Measurements from ENCODE around the gene ADCY3. TPM values are rescaled to one million over a fixed set of nuclear protein-coding genes. Genes with fewer than 3 reads are reported as not detected.

Gene ADCY3
- total and polyA plus RNA-seq, 9 donors = 27.1 to 150 (median 97.4) TPM

- H3K4me3 ChIP-seq = no peak overlapping the region
- no peak overlapping the region for H3K27ac ChIP-seq
- no peaks in the 10 kb centered on the region for H3K4me1 ChIP-seq (ENCODE audit: insufficient read depth)
- no peaks in the 10 kb centered on the region for H3K9me3 ChIP-seq
- DNase-seq = no peak
- intact Hi-C loops (cut with DNase I) = loop anchor here (2.0 to 10.0 kb wide), 5 partner anchors 308 to 419 kb away; no protein-coding TSS in a partner anchor
- no peaks in the 10 kb centered on the region for H3K36me3 ChIP-seq
- 58 to 72% (median 66%) methylated on average over 5 of the region's 5 CpGs for WGBS, 3 donors
- TF ChIP-seq, protein P1, sequence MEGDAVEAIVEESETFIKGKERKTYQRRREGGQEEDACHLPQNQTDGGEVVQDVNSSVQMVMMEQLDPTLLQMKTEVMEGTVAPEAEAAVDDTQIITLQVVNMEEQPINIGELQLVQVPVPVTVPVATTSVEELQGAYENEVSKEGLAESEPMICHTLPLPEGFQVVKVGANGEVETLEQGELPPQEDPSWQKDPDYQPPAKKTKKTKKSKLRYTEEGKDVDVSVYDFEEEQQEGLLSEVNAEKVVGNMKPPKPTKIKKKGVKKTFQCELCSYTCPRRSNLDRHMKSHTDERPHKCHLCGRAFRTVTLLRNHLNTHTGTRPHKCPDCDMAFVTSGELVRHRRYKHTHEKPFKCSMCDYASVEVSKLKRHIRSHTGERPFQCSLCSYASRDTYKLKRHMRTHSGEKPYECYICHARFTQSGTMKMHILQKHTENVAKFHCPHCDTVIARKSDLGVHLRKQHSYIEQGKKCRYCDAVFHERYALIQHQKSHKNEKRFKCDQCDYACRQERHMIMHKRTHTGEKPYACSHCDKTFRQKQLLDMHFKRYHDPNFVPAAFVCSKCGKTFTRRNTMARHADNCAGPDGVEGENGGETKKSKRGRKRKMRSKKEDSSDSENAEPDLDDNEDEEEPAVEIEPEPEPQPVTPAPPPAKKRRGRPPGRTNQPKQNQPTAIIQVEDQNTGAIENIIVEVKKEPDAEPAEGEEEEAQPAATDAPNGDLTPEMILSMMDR (IDR thresholded peaks at IDR 0.05) = no peak
- TF ChIP-seq EP300 (IDR thresholded peaks at IDR 0.05) (no peak), POLR2A (IDR thresholded peaks at IDR 0.05) (no peak)
- no peaks in the 10 kb centered on the region for H3K27me3 ChIP-seq
These were observed 93.3 kb downstream of the ADCY3 start for GRCh38 chr2:24826773-24827145.

DNA sequence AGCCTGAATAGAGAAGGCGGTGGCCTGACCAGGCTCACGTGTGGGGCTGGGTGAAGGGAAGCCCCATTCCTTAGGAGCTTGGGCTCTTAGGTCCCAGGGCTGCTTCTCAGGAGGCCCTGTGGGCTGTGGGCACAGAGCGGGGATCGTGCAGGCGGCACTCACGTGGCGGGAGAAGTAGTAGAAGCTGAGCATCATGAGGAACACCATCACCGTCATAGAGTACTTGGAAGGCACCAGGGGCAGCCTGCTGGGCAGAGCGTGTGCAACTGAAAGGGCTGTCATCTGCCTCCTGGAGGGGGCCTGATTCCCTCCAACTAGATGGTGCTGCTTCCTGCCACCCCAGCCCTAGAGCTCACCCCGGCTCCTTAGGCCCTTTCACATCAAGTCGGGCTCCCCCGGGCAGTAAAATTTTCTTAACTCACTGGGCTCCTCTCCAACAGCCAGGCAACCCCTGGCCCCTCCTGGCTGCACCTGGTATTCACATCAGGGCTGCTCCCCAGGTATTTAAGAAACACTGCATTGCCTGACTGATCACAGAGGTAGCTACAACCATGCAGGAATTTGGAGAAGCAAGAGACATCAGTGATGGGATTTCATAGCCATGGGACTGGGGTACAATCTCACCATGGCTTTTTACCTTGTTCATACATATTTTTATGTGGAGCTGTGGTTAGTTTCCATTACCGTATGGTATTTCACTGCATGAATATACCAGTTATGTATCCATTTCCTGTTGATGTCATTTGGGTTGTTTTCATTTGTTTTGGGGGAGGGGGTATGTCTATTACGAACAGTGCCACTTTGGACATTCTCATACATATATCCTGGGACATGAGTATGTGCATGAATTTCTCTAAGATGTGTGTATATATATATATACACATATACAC is 93.9 kb downstream of the ADCY3 start:
- no peaks in the 10 kb centered on the region for H3K27me3 ChIP-seq
- TF ChIP-seq, protein P1 (IDR thresholded peaks at IDR 0.05) = no peak
- TF ChIP-seq EP300 (IDR thresholded peaks at IDR 0.05) = no peak
- no peak for TF ChIP-seq POLR2A (IDR thresholded peaks at IDR 0.05)
- peaks cover 3% of the 10 kb centered on the region for H3K36me3 ChIP-seq
- 90 to 95% (median 93%) methylated on average over 14 of the region's 14 CpGs for WGBS, 3 donors
- no peak for DNase-seq
- no peak overlapping the region for H3K27ac ChIP-seq
- no peaks in the 10 kb centered on the region for H3K9me3 ChIP-seq
- intact Hi-C loops (cut with DNase I) = loop anchor here (2.0 to 10.0 kb wide), 5 partner anchors 309 to 419 kb away; no protein-coding TSS in a partner anchor
- no peaks in the 10 kb centered on the region for H3K4me1 ChIP-seq (ENCODE audit: insufficient read depth)
- H3K4me3 ChIP-seq = no peak overlapping the region

DNA sequence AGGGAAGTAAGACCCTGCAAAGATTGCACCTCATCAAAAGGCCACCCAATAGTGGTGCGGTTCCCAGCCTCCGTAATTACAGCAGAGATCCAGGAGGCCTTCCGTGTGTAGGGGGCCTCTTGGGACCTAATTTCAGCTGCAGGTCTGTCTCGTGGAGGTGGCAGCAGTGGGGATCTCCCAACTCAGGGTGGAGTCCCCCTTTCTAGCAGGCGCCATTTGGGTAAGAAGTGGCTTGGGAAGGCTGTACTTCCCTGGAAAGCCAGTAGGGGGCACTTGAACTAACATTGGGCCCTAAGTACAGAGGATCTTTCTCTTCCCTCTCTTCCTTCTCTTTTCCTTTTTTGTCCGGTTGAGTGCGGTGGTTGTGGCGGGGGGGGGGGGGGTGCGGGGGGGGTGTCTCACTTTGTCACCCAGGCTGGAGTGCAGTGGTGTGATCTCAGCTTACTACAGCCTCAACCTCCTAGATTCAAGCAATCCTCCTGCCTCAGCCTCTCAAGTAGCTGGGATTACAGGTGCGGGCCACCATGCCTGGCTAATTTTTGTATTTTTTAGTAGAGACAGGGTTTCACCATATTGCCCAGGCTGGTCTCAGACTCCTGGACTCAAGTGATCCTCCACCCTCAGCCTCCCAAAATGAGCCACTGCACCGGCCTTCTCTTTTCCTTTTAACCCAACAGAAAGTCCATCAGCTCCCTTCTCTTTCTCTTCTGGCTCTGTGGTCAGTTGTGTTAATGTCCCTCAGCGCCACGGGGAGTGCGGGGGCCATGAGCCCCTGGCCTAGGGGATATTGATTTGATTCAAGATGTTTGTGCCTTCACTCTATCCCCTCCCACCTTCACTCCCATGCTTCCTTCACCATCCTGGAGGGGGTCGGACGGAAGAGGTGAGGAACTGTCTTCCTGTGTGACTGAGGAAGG is 94.8 kb downstream of the ADCY3 start:
- no peaks in the 10 kb centered on the region for H3K9me3 ChIP-seq
- intact Hi-C loops (cut with DNase I) = loop anchor here (5.0 to 10.0 kb wide), 4 partner anchors 310 to 418 kb away; no protein-coding TSS in a partner anchor
- TF ChIP-seq, protein P1 (IDR thresholded peaks at IDR 0.05) = no peak
- TF ChIP-seq EP300 (IDR thresholded peaks at IDR 0.05) = no peak
- TF ChIP-seq POLR2A (IDR thresholded peaks at IDR 0.05) = no peak
- H3K36me3 ChIP-seq = peaks cover 3% of the 10 kb centered on the region
- no peak overlapping the region for H3K4me3 ChIP-seq
- no peaks in the 10 kb centered on the region for H3K27me3 ChIP-seq
- no peaks in the 10 kb centered on the region for H3K4me1 ChIP-seq (ENCODE audit: insufficient read depth)
- peak in 1 of 5 donors; percentile 4 for DNase-seq
- 87 to 88% (median 87%) methylated on average over 16 of the region's 16 CpGs for WGBS, 3 donors
- no peak overlapping the region for H3K27ac ChIP-seq

GRCh38 chr2:24824071-24824588 is 95.9 kb downstream of the ADCY3 start:
- intact Hi-C loops (cut with DNase I) = loop anchor here in 1 of 4 donors (10.0 kb wide), 2 partner anchors 311 to 371 kb away; no protein-coding TSS in a partner anchor
- H3K27me3 ChIP-seq = no peaks in the 10 kb centered on the region
- WGBS, 3 donors = 93 to 96% (median 95%) methylated on average over 14 of the region's 14 CpGs
- H3K36me3 ChIP-seq = peaks cover 3% of the 10 kb centered on the region
- no peak overlapping the region for H3K4me3 ChIP-seq
- no peak overlapping the region for H3K27ac ChIP-seq
- no peaks in the 10 kb centered on the region for H3K9me3 ChIP-seq
- no peak for DNase-seq
- no peaks in the 10 kb centered on the region for H3K4me1 ChIP-seq (ENCODE audit: insufficient read depth)
- TF ChIP-seq, protein P1 (IDR thresholded peaks at IDR 0.05) = no peak
- TF ChIP-seq POLR2A (IDR thresholded peaks at IDR 0.05) (no peak), EP300 (IDR thresholded peaks at IDR 0.05) (no peak)
